Neutrophil (primary cell): Measurements from ENCODE around the gene FXR1.

Experiments used
- H3K27ac ChIP-seq: fragments of 200-600 bp; sonication (generic); 2 replicates; pipeline ENCODE4 v1.5.1; 2016; ENCODE audit warnings: mild to moderate bottlenecking, moderate library complexity
- H3K27me3 ChIP-seq: fragments of 200-600 bp; sonication (generic); 2 replicates; pipeline ENCODE4 v1.6.0; 2016; ENCODE audit warnings: mild to moderate bottlenecking
- H3K36me3 ChIP-seq: fragments of 200-600 bp; sonication (generic); 2 replicates; pipeline ENCODE4 v1.5.1; 2017
- H3K4me1 ChIP-seq, 2 experiments: fragments of 200-600 bp in 1 of 2; sonication (generic) in 1 of 2; 1 replicate in 1 of 2; 2 replicates in 1 of 2; pipeline versions ENCODE4 v1.5.1 to v1.6.1; 2013 to 2016; ENCODE audit warnings: low read depth in 1 of 2, low read length in 1 of 2, mild to moderate bottlenecking in 1 of 2, moderate library complexity in 1 of 2; ENCODE audit not compliant: control insufficient read depth in 1 of 2, insufficient read depth in 1 of 2
- H3K4me3 ChIP-seq, 2 experiments: fragments of 200-600 bp in 1 of 2; sonication (generic) in 1 of 2; 1 replicate in 1 of 2; 2 replicates in 1 of 2; pipeline ENCODE4 v1.5.1; 2013 to 2016; ENCODE audit warnings: low read depth in 1 of 2, low read length in 1 of 2, mild to moderate bottlenecking in 1 of 2, moderate library complexity in 1 of 2
- H3K9me3 ChIP-seq: fragments of 200-600 bp; sonication (generic); 2 replicates; pipeline ENCODE4 v1.5.1; 2016
- CTCF ChIP-seq: fragments of 200-600 bp; sonication (generic); IDR thresholded peaks from 2 replicates; pipeline ENCODE4 v1.5.1; 2016; ENCODE audit warnings: antibody characterized with exemption

FXR1 gene

DNA sequence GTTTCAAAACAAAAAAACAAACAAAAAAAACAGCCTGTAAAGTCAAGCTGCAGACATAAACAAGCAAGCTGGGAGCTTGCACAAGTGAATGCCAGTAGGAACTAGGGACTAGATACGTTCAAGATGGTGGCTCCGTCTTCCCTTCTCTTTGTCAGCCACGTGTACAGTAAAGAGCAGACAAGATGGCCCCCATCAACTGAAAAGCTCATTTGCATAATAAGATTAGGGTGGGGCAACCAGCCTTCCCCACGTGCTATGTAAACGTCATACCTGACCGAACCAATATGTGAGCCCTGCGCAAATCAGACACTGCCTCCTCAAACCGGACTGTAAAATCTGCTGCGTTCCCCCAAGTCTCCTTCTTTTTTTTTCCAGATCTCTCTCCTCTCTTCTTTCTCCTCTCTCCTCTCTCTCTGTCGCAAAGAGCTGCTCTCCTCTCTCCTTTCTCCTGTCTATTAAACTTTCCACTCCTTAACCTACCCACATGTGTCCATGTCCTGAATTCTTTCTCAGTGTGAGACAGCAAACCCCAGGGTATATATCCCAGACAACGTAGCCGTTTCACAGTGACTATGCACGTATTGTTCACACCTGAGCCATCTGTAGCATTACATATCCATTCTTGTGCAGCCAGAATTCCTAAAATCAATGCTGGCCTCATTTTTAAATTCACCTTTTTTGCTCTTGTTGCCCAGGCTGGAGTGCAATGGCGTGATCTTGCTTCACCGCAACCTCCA is 31.2 kb upstream of the FXR1 start:
- no peak for TF ChIP-seq CTCF
- H3K4me3 ChIP-seq, result no peak overlapping the region
- no peaks in the 10 kb centered on the region for H3K27me3 ChIP-seq
- H3K36me3 ChIP-seq, result no peaks in the 10 kb centered on the region
- H3K4me1 ChIP-seq, result no peaks in the 10 kb centered on the region
- H3K27ac ChIP-seq, result no peak overlapping the region
- no peaks in the 10 kb centered on the region for H3K9me3 ChIP-seq

DNA sequence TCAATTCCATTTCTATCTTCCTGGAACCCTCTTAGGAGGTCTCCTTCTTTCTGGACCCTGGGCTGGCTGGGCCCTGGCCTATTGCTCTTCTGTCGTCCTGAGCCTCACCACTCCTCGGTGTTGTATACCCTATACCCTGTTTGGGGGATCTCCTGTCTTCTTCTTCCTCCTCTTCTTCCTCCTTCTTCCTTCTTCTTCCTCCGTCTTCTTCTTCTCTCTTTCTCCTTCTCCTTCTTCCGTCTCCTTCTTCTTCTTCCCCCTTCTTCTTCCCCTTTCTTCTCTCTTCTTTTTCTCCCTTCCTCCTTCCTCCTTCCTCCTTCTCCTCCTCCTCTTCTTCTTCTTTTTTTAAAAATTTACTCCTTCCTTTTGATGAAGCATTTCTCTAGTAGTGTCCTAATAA is 30.4 kb upstream of the FXR1 start:
- no peaks in the 10 kb centered on the region for H3K27me3 ChIP-seq
- H3K4me1 ChIP-seq, result no peaks in the 10 kb centered on the region
- no peak overlapping the region for H3K27ac ChIP-seq
- no peaks in the 10 kb centered on the region for H3K9me3 ChIP-seq
- H3K4me3 ChIP-seq, result no peak overlapping the region
- no peak for TF ChIP-seq CTCF
- H3K36me3 ChIP-seq, result no peaks in the 10 kb centered on the region

DNA sequence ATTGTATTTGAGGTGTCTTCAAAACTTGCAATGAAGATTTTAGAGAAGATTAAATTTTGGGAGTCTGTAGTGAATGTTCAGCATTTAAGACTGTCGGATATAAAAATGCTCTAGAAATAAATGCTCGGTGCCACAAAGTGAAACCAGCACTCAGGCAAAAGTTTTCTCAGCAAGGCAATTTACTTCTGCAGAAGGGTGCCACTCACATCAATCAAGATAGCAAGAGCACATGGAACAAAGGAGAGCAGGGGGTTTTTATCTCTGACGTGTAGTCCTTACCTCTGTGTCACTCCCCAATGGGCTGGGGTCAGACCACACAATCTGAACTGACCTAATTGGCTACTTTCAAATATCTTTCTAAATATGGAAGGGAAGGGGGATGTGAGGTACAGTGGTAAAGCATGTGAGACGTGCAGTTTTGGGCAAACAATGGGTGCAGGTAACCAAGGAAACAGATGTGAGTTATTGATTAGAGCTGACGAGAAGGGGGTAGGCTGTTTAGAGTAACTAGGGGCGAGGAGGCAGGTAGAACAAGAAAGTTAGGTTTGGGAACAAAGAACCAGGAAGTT is 23.4 kb upstream of the FXR1 start:
- Histone ChIP-seq H3K4me1 (no peaks in the 10 kb centered on the region), H3K27me3 (no peaks in the 10 kb centered on the region), H3K36me3 (no peaks in the 10 kb centered on the region), H3K9me3 (no peaks in the 10 kb centered on the region), H3K4me3 (no peak overlapping the region), H3K27ac (no peak overlapping the region)
- TF ChIP-seq CTCF, result no peak

DNA sequence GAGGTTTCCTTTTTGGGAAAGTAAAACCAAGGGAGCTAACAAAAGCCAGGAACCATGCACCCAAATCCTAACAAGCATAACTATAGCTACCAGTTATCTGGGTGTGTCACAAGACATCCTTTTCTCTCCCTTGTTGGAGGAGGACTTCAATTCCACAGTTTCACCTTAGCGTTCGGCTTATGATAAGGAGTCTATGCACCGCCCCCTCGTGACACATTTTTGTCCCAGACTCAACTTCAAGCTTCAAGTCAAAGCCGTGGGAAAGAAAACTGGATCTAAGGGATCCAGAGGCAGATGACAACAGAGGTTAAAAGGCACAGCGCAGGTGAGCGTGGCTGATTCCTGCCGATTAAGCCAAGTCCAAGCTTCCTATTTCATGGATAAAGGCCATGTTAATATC is 13.9 kb upstream of the FXR1 start:
- no peaks in the 10 kb centered on the region for H3K27me3 ChIP-seq
- H3K9me3 ChIP-seq, result no peaks in the 10 kb centered on the region
- H3K4me1 ChIP-seq, result no peaks in the 10 kb centered on the region
- no peak overlapping the region for H3K4me3 ChIP-seq
- no peak for TF ChIP-seq CTCF
- no peaks in the 10 kb centered on the region for H3K36me3 ChIP-seq
- no peak overlapping the region for H3K27ac ChIP-seq

DNA sequence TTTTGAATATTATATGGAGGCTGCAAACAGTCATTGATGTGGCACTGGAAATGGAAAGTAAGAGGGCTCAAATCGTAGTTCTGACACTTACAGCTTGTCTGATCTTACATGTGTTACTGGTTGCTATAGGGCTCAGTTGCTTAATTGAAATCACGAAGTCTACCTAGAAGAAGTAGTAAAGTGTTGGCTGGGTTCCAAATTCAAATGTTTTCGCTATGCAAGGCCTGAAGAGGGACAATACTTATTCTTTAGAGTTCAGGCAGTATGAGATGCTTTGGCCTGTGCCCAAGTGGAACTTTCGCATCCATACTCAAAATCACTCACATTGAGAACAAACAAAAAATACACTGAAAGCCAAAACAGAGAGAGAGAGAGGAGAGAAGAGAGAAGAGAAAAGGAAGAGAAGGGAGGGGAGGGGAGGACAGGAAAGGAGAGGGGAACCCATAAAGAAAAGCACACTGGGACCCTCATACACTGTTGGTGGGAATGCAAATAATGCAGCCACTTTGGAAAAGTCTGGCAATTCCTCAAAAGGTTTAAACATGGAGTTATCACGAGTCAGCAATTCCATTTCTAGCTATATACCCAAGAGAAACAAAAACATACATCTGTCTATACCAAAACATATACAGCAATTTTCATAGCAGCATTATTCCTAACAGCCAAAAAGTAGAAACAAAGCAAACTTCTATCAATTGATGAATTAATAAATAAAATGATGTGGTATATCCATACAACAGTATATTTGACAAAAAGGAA is 2.9 kb upstream of the FXR1 start:
- TF ChIP-seq CTCF, result no peak
- Histone ChIP-seq H3K27me3 (no peaks in the 10 kb centered on the region), H3K36me3 (no peaks in the 10 kb centered on the region), H3K4me3 (no peak overlapping the region), H3K27ac (no peak overlapping the region), H3K9me3 (no peaks in the 10 kb centered on the region), H3K4me1 (peaks cover 19 to 22% of the 10 kb centered on the region in 2 experiments)
